Hair follicle dermal papilla cell (primary cell): ENCODE data around the gene PLS3. TPM values are rescaled to one million over a fixed set of nuclear protein-coding genes. Genes with fewer than 3 reads are reported as not detected.

Experiments used
- small RNA-seq: library from RNA; depleted of rRNA; stranded (forward); fragments of <200 nt; gene quantifications from one replicate; pipeline ENCODE3, GENCODE V24; 2012
- total RNA-seq: library from RNA; depleted of rRNA; stranded (reverse); fragments of >200 nt; gene quantifications from 2 replicates; pipeline ENCODE4 v1.2.3, GENCODE V29; 2012

The PLS3 gene, protein sequence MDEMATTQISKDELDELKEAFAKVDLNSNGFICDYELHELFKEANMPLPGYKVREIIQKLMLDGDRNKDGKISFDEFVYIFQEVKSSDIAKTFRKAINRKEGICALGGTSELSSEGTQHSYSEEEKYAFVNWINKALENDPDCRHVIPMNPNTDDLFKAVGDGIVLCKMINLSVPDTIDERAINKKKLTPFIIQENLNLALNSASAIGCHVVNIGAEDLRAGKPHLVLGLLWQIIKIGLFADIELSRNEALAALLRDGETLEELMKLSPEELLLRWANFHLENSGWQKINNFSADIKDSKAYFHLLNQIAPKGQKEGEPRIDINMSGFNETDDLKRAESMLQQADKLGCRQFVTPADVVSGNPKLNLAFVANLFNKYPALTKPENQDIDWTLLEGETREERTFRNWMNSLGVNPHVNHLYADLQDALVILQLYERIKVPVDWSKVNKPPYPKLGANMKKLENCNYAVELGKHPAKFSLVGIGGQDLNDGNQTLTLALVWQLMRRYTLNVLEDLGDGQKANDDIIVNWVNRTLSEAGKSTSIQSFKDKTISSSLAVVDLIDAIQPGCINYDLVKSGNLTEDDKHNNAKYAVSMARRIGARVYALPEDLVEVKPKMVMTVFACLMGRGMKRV
- total RNA-seq, result 208 and 229 TPM in 2 replicates

DNA sequence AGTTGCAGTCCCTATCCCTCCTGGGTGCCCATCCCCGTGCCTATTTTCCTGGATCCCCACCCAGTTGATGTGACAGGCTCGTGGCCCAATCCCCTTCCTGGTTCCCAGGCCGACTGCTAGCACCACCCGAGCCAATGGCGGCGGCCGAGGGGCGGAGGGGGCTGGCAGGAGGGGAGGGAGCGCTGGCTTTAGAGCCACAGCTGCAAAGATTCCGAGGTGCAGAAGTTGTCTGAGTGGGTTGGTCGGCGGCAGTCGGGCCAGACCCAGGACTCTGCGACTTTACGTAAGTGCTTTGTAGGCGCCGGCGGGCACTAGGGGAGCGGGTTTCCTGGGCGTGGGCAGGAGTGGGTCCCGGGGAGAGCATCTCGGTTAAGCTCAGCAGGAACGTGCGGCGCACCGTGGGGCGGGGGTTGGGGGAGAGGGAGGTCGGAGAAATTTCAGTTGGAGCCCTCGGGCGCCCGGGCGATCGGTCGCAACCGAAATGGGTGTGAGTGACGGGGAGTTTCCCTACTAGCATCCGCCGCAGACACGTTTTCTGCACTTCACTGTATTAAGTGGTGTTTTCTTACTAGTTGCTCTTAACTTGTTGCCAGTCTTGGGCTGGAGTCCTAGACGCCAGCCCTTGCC, at the start of gene PLS3:
Gene PLS3 (plus strand): TSS at position 197 of the 627 bp plus-strand sequence. CDS start 49,077 bp downstream, outside the sequence.

Small RNAs within 50 kb of the gene (small RNA-seq; reads per million reads assigned to genes)
- not detected for gene RF00264
